HCT116 (cell line): ENCODE measurements around the gene CCDC121.

Experiments
- EZH2 ChIP-seq: fragments of 200-600 bp; sonication (generic); IDR thresholded peaks from 2 replicates; pipeline ENCODE4 v1.6.1; 2017; ENCODE audit warnings: antibody characterized with exemption, mixed run types
- EZH2phosphoT487 ChIP-seq: fragments of 200-600 bp; IDR thresholded peaks from 2 replicates; pipeline ENCODE4 v1.6.1; 2018; ENCODE audit warnings: antibody characterized with exemption, borderline replicate concordance
- POLR2AphosphoS5 ChIP-seq: IDR thresholded peaks from 2 replicates; pipeline ENCODE4 v1.6.1; 2011; ENCODE audit warnings: mild to moderate bottlenecking, low read depth, low read length, moderate library complexity
- ZNF274 ChIP-seq: fragments of 200-500 bp; sonication (Bioruptor generic); IDR thresholded peaks from 2 replicates; pipeline ENCODE4 v1.6.1; 2014; ENCODE audit warnings: mild to moderate bottlenecking, low read depth, low read length, inconsistent platforms
- TF ChIP-seq, protein P1 (sequence below): IDR thresholded peaks from 2 replicates; pipeline ENCODE4 v1.6.1; 2011; ENCODE audit warnings: mild to moderate bottlenecking, low read length, moderate library complexity; ENCODE audit not compliant: insufficient replicate concordance; ENCODE audit errors: extremely low read depth
- TF ChIP-seq, protein P2 (sequence below), 3 experiments: fragments of 200-600 bp in 1 of 3; sonication (generic) in 1 of 3; IDR thresholded peaks in 2 of 3; conservative IDR thresholded peaks in 1 of 3; 2 replicates each; pipeline ENCODE4 v1.5.1; 2012 to 2017; ENCODE audit warnings: low read depth in 2 of 3, low read length in 2 of 3, antibody characterized with exemption in 1 of 3, borderline replicate concordance in 1 of 3, control low read depth in 1 of 3, mild to moderate bottlenecking in 1 of 3, mixed read lengths in 1 of 3, mixed run types in 1 of 3, moderate library complexity in 1 of 3; ENCODE audit not compliant: insufficient read depth in 1 of 3

DNA sequence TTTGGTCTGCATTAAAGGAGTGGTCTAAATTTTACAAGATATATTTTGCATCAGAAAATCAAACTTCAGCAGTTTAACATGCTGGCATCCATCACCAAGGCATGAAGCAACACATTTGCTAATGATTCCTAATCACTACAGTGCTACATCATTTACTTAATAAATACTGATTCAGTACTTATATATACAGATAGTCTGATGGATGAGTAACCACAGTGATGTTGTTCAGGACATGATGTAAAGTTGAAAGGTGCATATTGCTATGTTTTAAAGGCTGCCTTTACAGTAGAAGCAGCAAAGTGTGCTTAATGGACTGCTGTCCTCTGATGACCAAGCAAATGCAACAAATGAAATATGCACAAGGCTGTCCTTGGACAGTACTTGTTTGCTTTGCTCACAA, 23.5 kb upstream of the CCDC121 start:
- TF ChIP-seq, protein P1, sequence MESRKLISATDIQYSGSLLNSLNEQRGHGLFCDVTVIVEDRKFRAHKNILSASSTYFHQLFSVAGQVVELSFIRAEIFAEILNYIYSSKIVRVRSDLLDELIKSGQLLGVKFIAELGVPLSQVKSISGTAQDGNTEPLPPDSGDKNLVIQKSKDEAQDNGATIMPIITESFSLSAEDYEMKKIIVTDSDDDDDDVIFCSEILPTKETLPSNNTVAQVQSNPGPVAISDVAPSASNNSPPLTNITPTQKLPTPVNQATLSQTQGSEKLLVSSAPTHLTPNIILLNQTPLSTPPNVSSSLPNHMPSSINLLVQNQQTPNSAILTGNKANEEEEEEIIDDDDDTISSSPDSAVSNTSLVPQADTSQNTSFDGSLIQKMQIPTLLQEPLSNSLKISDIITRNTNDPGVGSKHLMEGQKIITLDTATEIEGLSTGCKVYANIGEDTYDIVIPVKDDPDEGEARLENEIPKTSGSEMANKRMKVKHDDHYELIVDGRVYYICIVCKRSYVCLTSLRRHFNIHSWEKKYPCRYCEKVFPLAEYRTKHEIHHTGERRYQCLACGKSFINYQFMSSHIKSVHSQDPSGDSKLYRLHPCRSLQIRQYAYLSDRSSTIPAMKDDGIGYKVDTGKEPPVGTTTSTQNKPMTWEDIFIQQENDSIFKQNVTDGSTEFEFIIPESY = no peak
- TF ChIP-seq, protein P2, sequence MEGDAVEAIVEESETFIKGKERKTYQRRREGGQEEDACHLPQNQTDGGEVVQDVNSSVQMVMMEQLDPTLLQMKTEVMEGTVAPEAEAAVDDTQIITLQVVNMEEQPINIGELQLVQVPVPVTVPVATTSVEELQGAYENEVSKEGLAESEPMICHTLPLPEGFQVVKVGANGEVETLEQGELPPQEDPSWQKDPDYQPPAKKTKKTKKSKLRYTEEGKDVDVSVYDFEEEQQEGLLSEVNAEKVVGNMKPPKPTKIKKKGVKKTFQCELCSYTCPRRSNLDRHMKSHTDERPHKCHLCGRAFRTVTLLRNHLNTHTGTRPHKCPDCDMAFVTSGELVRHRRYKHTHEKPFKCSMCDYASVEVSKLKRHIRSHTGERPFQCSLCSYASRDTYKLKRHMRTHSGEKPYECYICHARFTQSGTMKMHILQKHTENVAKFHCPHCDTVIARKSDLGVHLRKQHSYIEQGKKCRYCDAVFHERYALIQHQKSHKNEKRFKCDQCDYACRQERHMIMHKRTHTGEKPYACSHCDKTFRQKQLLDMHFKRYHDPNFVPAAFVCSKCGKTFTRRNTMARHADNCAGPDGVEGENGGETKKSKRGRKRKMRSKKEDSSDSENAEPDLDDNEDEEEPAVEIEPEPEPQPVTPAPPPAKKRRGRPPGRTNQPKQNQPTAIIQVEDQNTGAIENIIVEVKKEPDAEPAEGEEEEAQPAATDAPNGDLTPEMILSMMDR (IDR thresholded peaks at IDR 0.05 in 2 of 3, conservative IDR thresholded peaks at IDR 0.05 in 1 of 3; ENCODE audit: borderline replicate concordance in 1 of 3, insufficient read depth in 1 of 3, low read depth in 2 of 3, low read length in 2 of 3) = no peak
- TF ChIP-seq POLR2AphosphoS5 (no peak), ZNF274 (no peak), EZH2 (no peak), EZH2phosphoT487 (no peak)
